Mesenchymal stem cell (in vitro differentiated cells and primary cell): ENCODE data around the gene UACA.
"Not testable (repeated sequence)": the region's sequence is repeated elsewhere in the genome, so short reads cannot be mapped to it uniquely, and the experiment has no call there.

Source experiments
- DNase-seq: peaks from one replicate; pipeline ENCODE4 v3.0.0-alpha.2; 2013
- H2AFZ ChIP-seq: one replicate; pipeline ENCODE4 v1.6.1; 2013; ENCODE audit warnings: low read depth, mild to moderate bottlenecking, control low read depth, inconsistent platforms, low read length, moderate library complexity
- H2AK5ac ChIP-seq: 2 replicates; pipeline ENCODE4 v1.6.1; 2013; ENCODE audit warnings: low read length, moderate library complexity, mild to moderate bottlenecking, inconsistent platforms; ENCODE audit not compliant: severe bottlenecking
- H2BK120ac ChIP-seq: one replicate; pipeline ENCODE4 v1.6.1; 2013; ENCODE audit warnings: low read depth, mild to moderate bottlenecking, inconsistent platforms, low read length, moderate library complexity
- H2BK12ac ChIP-seq, 2 experiments: one replicate each; pipeline ENCODE4 v1.6.1; 2013; ENCODE audit warnings: inconsistent platforms in 2 of 2, low read length in 2 of 2, mild to moderate bottlenecking in 2 of 2, moderate library complexity in 2 of 2, control low read depth in 1 of 2
- H2BK15ac ChIP-seq: one replicate; pipeline ENCODE4 v1.6.1; 2013; ENCODE audit warnings: mild to moderate bottlenecking, low read depth, inconsistent platforms; ENCODE audit not compliant: poor library complexity, severe bottlenecking
- H2BK5ac ChIP-seq: 2 replicates; pipeline ENCODE4 v1.6.1; 2013; ENCODE audit warnings: low read depth, mild to moderate bottlenecking, low read length, control low read depth, inconsistent platforms; ENCODE audit not compliant: poor library complexity, severe bottlenecking
- H3K14ac ChIP-seq, 2 experiments: one replicate each; pipeline ENCODE4 v1.6.1; 2013; ENCODE audit warnings: inconsistent platforms in 2 of 2, low read length in 2 of 2, control low read depth in 1 of 2, mild to moderate bottlenecking in 1 of 2, moderate library complexity in 1 of 2
- H3K18ac ChIP-seq, 2 experiments: one replicate each; pipeline ENCODE4 v1.6.1; 2013; ENCODE audit warnings: inconsistent platforms in 2 of 2, low read length in 2 of 2, control low read depth in 1 of 2, low read depth in 1 of 2, mild to moderate bottlenecking in 1 of 2
- H3K23ac ChIP-seq, 2 experiments: one replicate each; pipeline ENCODE4 v1.6.1; 2013; ENCODE audit warnings: inconsistent platforms in 2 of 2, low read length in 2 of 2, mild to moderate bottlenecking in 2 of 2, moderate library complexity in 2 of 2, control low read depth in 1 of 2
- H3K27ac ChIP-seq: 2 replicates; pipeline ENCODE4 v1.5.1; 2013; ENCODE audit warnings: mild to moderate bottlenecking, moderate library complexity, low read length, control low read depth, inconsistent platforms; ENCODE audit not compliant: poor library complexity, severe bottlenecking
- H3K27me3 ChIP-seq, 2 experiments: 2 replicates each; pipeline versions ENCODE4 v1.6.1 to v1.7.0; 2013; ENCODE audit warnings: low read length in 2 of 2, mild to moderate bottlenecking in 2 of 2, moderate library complexity in 2 of 2, control low read depth in 1 of 2, inconsistent platforms in 1 of 2; ENCODE audit not compliant: control insufficient read depth in 1 of 2, insufficient read depth in 1 of 2
- H3K36me3 ChIP-seq, 2 experiments: 2 replicates each; pipeline versions ENCODE4 v1.6.1 to v1.7.0; 2013; ENCODE audit warnings: low read length in 2 of 2, control low read depth in 1 of 2, inconsistent platforms in 1 of 2, low read depth in 1 of 2, mild to moderate bottlenecking in 1 of 2; ENCODE audit not compliant: insufficient read depth in 2 of 2, control insufficient read depth in 1 of 2
- H3K4ac ChIP-seq, 2 experiments: one replicate each; pipeline ENCODE4 v1.6.1; 2013; ENCODE audit warnings: inconsistent platforms in 2 of 2, low read length in 2 of 2, mild to moderate bottlenecking in 2 of 2, moderate library complexity in 2 of 2, control low read depth in 1 of 2, low read depth in 1 of 2
- H3K4me1 ChIP-seq: 2 replicates; pipeline ENCODE4 v1.6.1; 2013; ENCODE audit warnings: low read depth, low read length, control low read depth; ENCODE audit not compliant: control insufficient read depth, insufficient read depth
- H3K4me2 ChIP-seq: 2 replicates; pipeline ENCODE4 v1.6.1; 2013; ENCODE audit warnings: low read length, mild to moderate bottlenecking, inconsistent platforms; ENCODE audit not compliant: poor library complexity, severe bottlenecking
- H3K4me3 ChIP-seq, 2 experiments: 2 replicates each; pipeline versions ENCODE4 v1.5.1 to v1.7.0; 2013; ENCODE audit warnings: low read length in 2 of 2, mild to moderate bottlenecking in 2 of 2, control low read depth in 1 of 2, low read depth in 1 of 2; ENCODE audit not compliant: insufficient read depth in 1 of 2
- H3K79me1 ChIP-seq: replicated peaks from 2 replicates; pipeline ENCODE4 v1.6.1; 2013; ENCODE audit warnings: mild to moderate bottlenecking, control low read depth, low read length, inconsistent platforms; ENCODE audit not compliant: poor library complexity, severe bottlenecking
- H3K9ac ChIP-seq: 2 replicates; pipeline ENCODE4 v1.7.0; 2013; ENCODE audit warnings: mild to moderate bottlenecking, low read length, moderate library complexity
- H3K9me3 ChIP-seq: 2 replicates; pipeline ENCODE4 v1.7.0; 2013; ENCODE audit warnings: mild to moderate bottlenecking, low read length; ENCODE audit not compliant: control insufficient read depth
- H4K8ac ChIP-seq: one replicate; pipeline ENCODE4 v1.6.1; 2013; ENCODE audit warnings: inconsistent platforms, mild to moderate bottlenecking, low read length, moderate library complexity
- H4K91ac ChIP-seq: one replicate; pipeline ENCODE4 v1.6.1; 2013; ENCODE audit warnings: mild to moderate bottlenecking, low read length, inconsistent platforms
- WGBS: methylation state at CpG from one replicate; pipeline ENCODE4 v1.1.7; 2013; ENCODE audit warnings: mixed read lengths; 5-methylcytosine and 5-hydroxymethylcytosine counted together

Gene UACA

GRCh38 chr15:70618929-70619328 is 144.4 kb downstream of the UACA start:
- Histone ChIP-seq H2BK120ac (no peak overlapping the region), H3K4me2 (no peak overlapping the region), H2BK5ac (no peak overlapping the region), H2BK12ac (no peak overlapping the region), H3K79me1 (no peaks in the 10 kb centered on the region), H3K4me1 (peaks cover 3% of the 10 kb centered on the region), H2AK5ac (no peak overlapping the region), H3K18ac (no peak overlapping the region), H2BK15ac (no peak overlapping the region), H2AFZ (no peak overlapping the region), H3K27me3 (peaks cover 13 to 30% of the 10 kb centered on the region in 2 experiments), H3K14ac (no peak overlapping the region), H4K8ac (no peak overlapping the region), H3K9me3 (peaks cover 20% of the 10 kb centered on the region), H3K9ac (no peak overlapping the region), H3K23ac (no peak overlapping the region), H4K91ac (no peak overlapping the region), H3K4ac (no peak overlapping the region), H3K27ac (no peak overlapping the region), H3K4me3 (no peak overlapping the region), H3K36me3 (peaks cover 0 to 4% of the 10 kb centered on the region in 2 experiments)
- WGBS = 41% methylated on average over 3 of the region's 3 CpGs
- DNase-seq = no peak

- Histone ChIP-seq H3K4me1 (peaks cover 3% of the 10 kb centered on the region), H3K27me3 (peaks cover 13 to 30% of the 10 kb centered on the region in 2 experiments), H3K27ac (no peak overlapping the region), H2BK12ac (peak overlapping the region in 1 of 2 experiments; percentile 65), H3K4me2 (no peak overlapping the region), H2BK120ac (no peak overlapping the region), H2AFZ (no peak overlapping the region), H3K18ac (peak overlapping the region in 1 of 2 experiments; percentile 54), H3K9ac (no peak overlapping the region), H3K4me3 (no peak overlapping the region), H2AK5ac (no peak overlapping the region), H2BK15ac (no peak overlapping the region), H3K14ac (no peak overlapping the region), H3K79me1 (no peaks in the 10 kb centered on the region), H3K9me3 (peaks cover 10% of the 10 kb centered on the region), H4K8ac (no peak overlapping the region), H4K91ac (no peak overlapping the region), H3K4ac (peak overlapping the region in 1 of 2 experiments; percentile 47), H3K23ac (no peak overlapping the region), H2BK5ac (no peak overlapping the region), H3K36me3 (peaks cover 0 to 4% of the 10 kb centered on the region in 2 experiments)
- WGBS = 88% methylated on average over 4 of the region's 4 CpGs
- DNase-seq = no peak
Observed at GRCh38 chr15:70617911-70618287, 145.5 kb downstream of the UACA start.

GRCh38 chr15:70617076-70617910 is 146.1 kb downstream of the UACA start:
- H3K4me1 ChIP-seq = peaks cover 3% of the 10 kb centered on the region
- H3K23ac ChIP-seq = no peak overlapping the region
- H3K9ac ChIP-seq = no peak overlapping the region
- H3K79me1 ChIP-seq = no peaks in the 10 kb centered on the region
- peaks cover 0 to 4% of the 10 kb centered on the region in 2 experiments for H3K36me3 ChIP-seq
- no peak overlapping the region for H2BK120ac ChIP-seq
- H3K4ac ChIP-seq = no peak overlapping the region
- no peak for DNase-seq
- no peak overlapping the region for H3K14ac ChIP-seq
- H3K18ac ChIP-seq = peak overlapping the region in 1 of 2 experiments; percentile 50
- H3K4me2 ChIP-seq = no peak overlapping the region
- no peak overlapping the region for H2AFZ ChIP-seq
- H4K8ac ChIP-seq = no peak overlapping the region
- H3K9me3 ChIP-seq = peaks cover 4% of the 10 kb centered on the region
- peaks cover 13 to 30% of the 10 kb centered on the region in 2 experiments for H3K27me3 ChIP-seq
- peak overlapping the region; percentile 56 for H4K91ac ChIP-seq
- 57% methylated on average over 1 of the region's 4 CpGs for WGBS
- H3K27ac ChIP-seq = no peak overlapping the region
- no peak overlapping the region for H3K4me3 ChIP-seq
- peak overlapping the region in 1 of 2 experiments; percentile 67 for H2BK12ac ChIP-seq
- H2AK5ac ChIP-seq = no peak overlapping the region
- no peak overlapping the region for H2BK5ac ChIP-seq
- no peak overlapping the region for H2BK15ac ChIP-seq

GRCh38 chr15:70616311-70616756 is 147.0 kb downstream of the UACA start:
- H3K4me1 ChIP-seq, H4K91ac ChIP-seq, H3K36me3 ChIP-seq, H2BK120ac ChIP-seq, H3K27ac ChIP-seq, H3K4ac ChIP-seq, DNase-seq, H2AFZ ChIP-seq, H3K4me2 ChIP-seq, H3K23ac ChIP-seq, H2BK15ac ChIP-seq, H2BK12ac ChIP-seq, H2BK5ac ChIP-seq, H3K9ac ChIP-seq, H3K9me3 ChIP-seq, H3K18ac ChIP-seq, H3K4me3 ChIP-seq, H2AK5ac ChIP-seq, H4K8ac ChIP-seq, H3K79me1 ChIP-seq, H3K14ac ChIP-seq: not testable (repeated sequence)
- H3K27me3 ChIP-seq = peaks cover 13 to 34% of the 10 kb centered on the region in 2 experiments
- no CpG with 5 or more reads among the region's 2 CpGs for WGBS
